SK-N-SH treated with all-trans-retinoic acid at 6 μM for 48 hours (cell line): ENCODE results near the gene CRLF1.

ENCODE experiments used
- ATAC-seq: fragments of 200-7000 bp; cut with Tn5 transposase; 3 replicates; pipeline ENCODE4 v1.9.1; 2020; ENCODE audit warnings: mild to moderate bottlenecking, moderate library complexity
- CSDC2 ChIP-seq: fragments of 250-450 bp; sonication (Bioruptor Pico); IDR thresholded peaks from 2 replicates; pipeline ENCODE4 v1.5.0; 2020; ENCODE audit warnings: mild to moderate bottlenecking, moderate library complexity
- ESRRG ChIP-seq: fragments of 250-450 bp; sonication (Bioruptor Pico); IDR thresholded peaks from 2 replicates; pipeline ENCODE4 v1.6.1; 2021; ENCODE audit warnings: mild to moderate bottlenecking
- GLIS3 ChIP-seq: fragments of 250-450 bp; sonication (Bioruptor Pico); IDR thresholded peaks from 2 replicates; pipeline ENCODE4 v1.5.0; 2020; ENCODE audit warnings: mild to moderate bottlenecking, moderate library complexity
- ISL1 ChIP-seq: fragments of 250-450 bp; sonication (Bioruptor Pico); IDR thresholded peaks from 2 replicates; pipeline ENCODE4 v2.1.2; 2022; ENCODE audit warnings: mild to moderate bottlenecking, moderate library complexity
- OSR1 ChIP-seq: fragments of 250-450 bp; sonication (Bioruptor Pico); IDR thresholded peaks from 2 replicates; pipeline ENCODE4 v1.8.0; 2022; ENCODE audit warnings: moderate library complexity, mild to moderate bottlenecking, inconsistent platforms
- PPARA ChIP-seq: fragments of 250-450 bp; sonication (Bioruptor Pico); IDR thresholded peaks from 2 replicates; pipeline ENCODE4 v1.5.0; 2020; ENCODE audit warnings: mild to moderate bottlenecking, borderline replicate concordance
- SNAI2 ChIP-seq: fragments of 250-450 bp; sonication (Bioruptor Pico); IDR thresholded peaks from 2 replicates; pipeline ENCODE4 v1.5.0; 2020; ENCODE audit warnings: mild to moderate bottlenecking, moderate library complexity
- TCF4 ChIP-seq: fragments of 250-450 bp; sonication (Bioruptor Pico); IDR thresholded peaks from 2 replicates; pipeline ENCODE4 v1.8.0; 2021; ENCODE audit warnings: mild to moderate bottlenecking, moderate library complexity, borderline replicate concordance
- TOX ChIP-seq: fragments of 250-450 bp; sonication (Bioruptor Pico); IDR thresholded peaks from 2 replicates; pipeline ENCODE4 v1.8.0; 2021; ENCODE audit warnings: mild to moderate bottlenecking, moderate library complexity, borderline replicate concordance
- ZC3H10 ChIP-seq: fragments of 250-450 bp; sonication (Bioruptor Pico); IDR thresholded peaks from 2 replicates; pipeline ENCODE4 v1.5.1; 2021; ENCODE audit warnings: mild to moderate bottlenecking, moderate library complexity
- ZFP3 ChIP-seq: fragments of 250-450 bp; sonication (Bioruptor Pico); IDR thresholded peaks from 2 replicates; pipeline ENCODE4 v1.5.0; 2020; ENCODE audit warnings: mild to moderate bottlenecking, moderate library complexity
- ZFP30 ChIP-seq: fragments of 450-650 bp; formaldehyde crosslinking; IDR thresholded peaks from 2 replicates; pipeline ENCODE4 v1.5.0; 2022; ENCODE audit warnings: mild to moderate bottlenecking, moderate library complexity
- ZNF70 ChIP-seq: fragments of 450-650 bp; formaldehyde crosslinking; IDR thresholded peaks from 2 replicates; pipeline ENCODE4 v1.5.0; 2020; ENCODE audit warnings: mild to moderate bottlenecking, moderate library complexity
- ZNF8 ChIP-seq: fragments of 450-650 bp; formaldehyde crosslinking; IDR thresholded peaks from 2 replicates; pipeline ENCODE4 v1.5.0; 2020; ENCODE audit warnings: mild to moderate bottlenecking, moderate library complexity
- TF ChIP-seq, protein P1 (sequence below): fragments of 250-450 bp; sonication (Bioruptor Pico); IDR thresholded peaks from 2 replicates; pipeline ENCODE4 v1.8.0; 2021; ENCODE audit warnings: low read depth, mild to moderate bottlenecking, moderate library complexity, borderline replicate concordance
- TF ChIP-seq, protein P2 (sequence below): fragments of 250-450 bp; sonication (Bioruptor Pico); IDR thresholded peaks from 2 replicates; pipeline ENCODE4 v1.8.0; 2020; ENCODE audit warnings: mild to moderate bottlenecking, moderate library complexity, borderline replicate concordance

Gene CRLF1

DNA sequence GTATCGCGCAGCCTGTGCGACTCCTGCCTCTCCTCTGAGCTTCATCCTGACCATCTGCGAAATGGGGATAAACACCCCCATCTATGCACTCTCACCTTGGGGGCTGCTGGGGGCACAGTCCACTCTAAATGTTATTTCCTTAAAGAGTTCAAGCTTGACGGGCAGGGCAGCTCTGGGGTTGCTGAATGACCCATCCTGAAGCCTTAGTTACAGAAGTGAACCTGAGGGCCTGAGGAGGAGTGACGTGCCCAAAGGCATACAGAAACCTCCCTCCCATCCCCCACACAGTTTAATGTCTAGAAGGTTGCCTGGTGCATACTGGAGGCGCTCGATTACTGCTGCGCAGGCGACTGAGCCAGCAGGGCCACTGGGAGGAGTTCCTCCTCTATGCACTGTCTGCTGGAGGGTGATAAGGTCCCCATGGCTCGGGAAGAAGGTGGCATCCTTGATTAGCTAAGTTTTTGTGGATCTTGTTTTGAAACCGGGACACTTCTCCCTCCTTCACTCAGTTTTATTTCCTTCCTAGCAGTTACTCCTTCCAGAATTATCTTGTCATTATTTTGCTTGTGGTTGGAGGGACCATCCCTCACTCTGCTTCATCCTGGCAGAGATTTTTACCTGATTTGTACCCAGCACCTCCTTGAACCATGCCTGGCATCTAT is 62.7 kb downstream of the CRLF1 start:
- peak; percentile 67 for ATAC-seq

More for the DNA sequence above, 62.7 kb downstream of the CRLF1 start:
- no peak for TF ChIP-seq ISL1
- no peak for TF ChIP-seq PPARA (CRISPR knock-in tag)
- TF ChIP-seq ESRRG, result no peak
- no peak for TF ChIP-seq ZNF70 (CRISPR knock-in tag)
- TF ChIP-seq ZFP3 (CRISPR knock-in tag), result no peak
- TF ChIP-seq OSR1 (CRISPR knock-in tag), result no peak
- no peak for TF ChIP-seq SNAI2 (CRISPR knock-in tag)
- no peak for TF ChIP-seq ZNF8 (CRISPR knock-in tag)
- no peak for TF ChIP-seq ZC3H10 (CRISPR knock-in tag)
- TF ChIP-seq, protein P1, sequence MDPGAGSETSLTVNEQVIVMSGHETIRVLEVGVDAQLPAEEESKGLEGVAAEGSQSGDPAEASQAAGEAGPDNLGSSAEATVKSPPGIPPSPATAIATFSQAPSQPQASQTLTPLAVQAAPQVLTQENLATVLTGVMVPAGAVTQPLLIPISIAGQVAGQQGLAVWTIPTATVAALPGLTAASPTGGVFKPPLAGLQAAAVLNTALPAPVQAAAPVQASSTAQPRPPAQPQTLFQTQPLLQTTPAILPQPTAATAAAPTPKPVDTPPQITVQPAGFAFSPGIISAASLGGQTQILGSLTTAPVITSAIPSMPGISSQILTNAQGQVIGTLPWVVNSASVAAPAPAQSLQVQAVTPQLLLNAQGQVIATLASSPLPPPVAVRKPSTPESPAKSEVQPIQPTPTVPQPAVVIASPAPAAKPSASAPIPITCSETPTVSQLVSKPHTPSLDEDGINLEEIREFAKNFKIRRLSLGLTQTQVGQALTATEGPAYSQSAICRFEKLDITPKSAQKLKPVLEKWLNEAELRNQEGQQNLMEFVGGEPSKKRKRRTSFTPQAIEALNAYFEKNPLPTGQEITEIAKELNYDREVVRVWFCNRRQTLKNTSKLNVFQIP, result no peak
- no peak for TF ChIP-seq GLIS3
- TF ChIP-seq, protein P2, sequence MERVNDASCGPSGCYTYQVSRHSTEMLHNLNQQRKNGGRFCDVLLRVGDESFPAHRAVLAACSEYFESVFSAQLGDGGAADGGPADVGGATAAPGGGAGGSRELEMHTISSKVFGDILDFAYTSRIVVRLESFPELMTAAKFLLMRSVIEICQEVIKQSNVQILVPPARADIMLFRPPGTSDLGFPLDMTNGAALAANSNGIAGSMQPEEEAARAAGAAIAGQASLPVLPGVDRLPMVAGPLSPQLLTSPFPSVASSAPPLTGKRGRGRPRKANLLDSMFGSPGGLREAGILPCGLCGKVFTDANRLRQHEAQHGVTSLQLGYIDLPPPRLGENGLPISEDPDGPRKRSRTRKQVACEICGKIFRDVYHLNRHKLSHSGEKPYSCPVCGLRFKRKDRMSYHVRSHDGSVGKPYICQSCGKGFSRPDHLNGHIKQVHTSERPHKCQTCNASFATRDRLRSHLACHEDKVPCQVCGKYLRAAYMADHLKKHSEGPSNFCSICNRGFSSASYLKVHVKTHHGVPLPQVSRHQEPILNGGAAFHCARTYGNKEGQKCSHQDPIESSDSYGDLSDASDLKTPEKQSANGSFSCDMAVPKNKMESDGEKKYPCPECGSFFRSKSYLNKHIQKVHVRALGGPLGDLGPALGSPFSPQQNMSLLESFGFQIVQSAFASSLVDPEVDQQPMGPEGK (CRISPR knock-in tag), result no peak
- no peak for TF ChIP-seq TCF4 (CRISPR knock-in tag)
- no peak for TF ChIP-seq CSDC2 (CRISPR knock-in tag)
- no peak for TF ChIP-seq TOX (CRISPR knock-in tag)
- TF ChIP-seq ZFP30, result no peak
